SJCRH30 (cell line): ENCODE results near the gene GZMB. TPM values are rescaled to one million over a fixed set of nuclear protein-coding genes. Genes with fewer than 3 reads are reported as not detected.
"Not testable (repeated sequence)": the region's sequence is repeated elsewhere in the genome, so short reads cannot be mapped to it uniquely, and the experiment has no call there.

Source experiments
- DNase-seq, 2 experiments: peaks; one replicate each; pipeline ENCODE4 v3.0.0-alpha.2; 2015 to 2020
- H3K27ac ChIP-seq: fragments of 250-450 bp; sonication (Bioruptor Pico); 2 replicates; pipeline ENCODE4 v1.5.1; 2020; ENCODE audit warnings: mild to moderate bottlenecking, moderate library complexity
- H3K27me3 ChIP-seq: fragments of 250-450 bp; sonication (Bioruptor Pico); 2 replicates; pipeline ENCODE4 v1.5.1; 2020; ENCODE audit warnings: mild to moderate bottlenecking, moderate library complexity
- H3K36me3 ChIP-seq: fragments of 250-450 bp; sonication (Bioruptor Pico); 2 replicates; pipeline ENCODE4 v1.5.1; 2020; ENCODE audit warnings: mild to moderate bottlenecking, moderate library complexity
- H3K4me1 ChIP-seq: fragments of 250-450 bp; sonication (Bioruptor Pico); 2 replicates; pipeline ENCODE4 v1.5.1; 2020; ENCODE audit warnings: mild to moderate bottlenecking, moderate library complexity
- H3K4me3 ChIP-seq: fragments of 250-450 bp; sonication (Bioruptor Pico); 2 replicates; pipeline ENCODE4 v1.5.1; 2020; ENCODE audit warnings: mild to moderate bottlenecking, moderate library complexity
- H3K9me3 ChIP-seq: fragments of 250-450 bp; sonication (Bioruptor Pico); replicated peaks from 2 replicates; pipeline ENCODE4 v1.5.1; 2020; ENCODE audit warnings: mild to moderate bottlenecking, moderate library complexity
- total RNA-seq: library from RNA; depleted of rRNA; stranded (reverse); fragments of >200 nt; shearing (Covaris generic); gene quantifications from 2 replicates; pipeline ENCODE4 v1.2.3, GENCODE V29; 2014; rRNA removed

Gene GZMB
- total RNA-seq, 1 experiment from 2014 or later = not detected

- Histone ChIP-seq H3K36me3 (no peaks in the 10 kb centered on the region), H3K27me3 (no peaks in the 10 kb centered on the region), H3K27ac (no peak within 1 kb of the TSS), H3K4me1 (no peaks in the 10 kb centered on the region), H3K4me3 (no peak within 1 kb of the TSS), H3K9me3 (no peaks in the 10 kb centered on the region)
- no peak for DNase-seq
Observed at GRCh38 chr14:24609655-24610344, 24.2 kb downstream of the GZMB start, which contains the start of gene GZMH. TSS of gene GZMH (minus strand) at chr14:24609685. CDS start at chr14:24609613, 72 bp downstream.

- no peak for DNase-seq
- H3K27ac ChIP-seq = no peak overlapping the region
- H3K36me3 ChIP-seq = no peaks in the 10 kb centered on the region
- H3K9me3 ChIP-seq = no peaks in the 10 kb centered on the region
- H3K4me1 ChIP-seq = no peaks in the 10 kb centered on the region
- no peaks in the 10 kb centered on the region for H3K27me3 ChIP-seq
- no peak overlapping the region for H3K4me3 ChIP-seq
Observed at GRCh38 chr14:24607635-24608514, 26.1 kb downstream of the GZMB start.

- no peaks in the 10 kb centered on the region for H3K9me3 ChIP-seq
- DNase-seq = no peak
Observed at GRCh38 chr14:24607081-24607480, 26.9 kb downstream of the GZMB start.

GRCh38 chr14:24606297-24606696, 27.7 kb downstream of the GZMB start:
- H3K4me1 ChIP-seq = no peaks in the 10 kb centered on the region
- no peaks in the 10 kb centered on the region for H3K27me3 ChIP-seq
- no peak overlapping the region for H3K4me3 ChIP-seq
- no peak overlapping the region for H3K27ac ChIP-seq
- no peaks in the 10 kb centered on the region for H3K36me3 ChIP-seq
- no peaks in the 10 kb centered on the region for H3K9me3 ChIP-seq
- DNase-seq = no peak

More at GRCh38 chr14:24607081-24607480, 26.9 kb downstream of the GZMB start:
- Histone ChIP-seq H3K27me3 (no peaks in the 10 kb centered on the region), H3K36me3 (no peaks in the 10 kb centered on the region), H3K4me3 (no peak overlapping the region), H3K4me1 (no peaks in the 10 kb centered on the region), H3K27ac (no peak overlapping the region)

GRCh38 chr14:24605435-24606190, 28.4 kb downstream of the GZMB start:
- Histone ChIP-seq H3K4me1 (no peaks in the 10 kb centered on the region), H3K27me3 (no peaks in the 10 kb centered on the region), H3K4me3 (no peak overlapping the region), H3K27ac (no peak overlapping the region), H3K36me3 (no peaks in the 10 kb centered on the region), H3K9me3 (no peaks in the 10 kb centered on the region)
- peak; percentile 26 to 56 for DNase-seq

- DNase-seq = no peak
- H3K27me3 ChIP-seq = no peaks in the 10 kb centered on the region
- no peak overlapping the region for H3K27ac ChIP-seq
- H3K4me1 ChIP-seq = no peaks in the 10 kb centered on the region
- H3K4me3 ChIP-seq = no peak overlapping the region
- H3K9me3 ChIP-seq = no peaks in the 10 kb centered on the region; the same call in 1 of the 2 replicates
- no peaks in the 10 kb centered on the region for H3K36me3 ChIP-seq
Observed at GRCh38 chr14:24597403-24597802, 36.6 kb downstream of the GZMB start.

- Histone ChIP-seq H3K4me3 (no peak overlapping the region), H3K27me3 (no peaks in the 10 kb centered on the region), H3K36me3 (no peaks in the 10 kb centered on the region), H3K9me3 (no peaks in the 10 kb centered on the region; the same call in 1 of the 2 replicates), H3K27ac (no peak overlapping the region), H3K4me1 (no peaks in the 10 kb centered on the region)
- no peak for DNase-seq
Observed at GRCh38 chr14:24595073-24595808, 38.7 kb downstream of the GZMB start.

- not testable (repeated sequence) for H3K27me3 ChIP-seq, DNase-seq, H3K4me1 ChIP-seq, H3K9me3 ChIP-seq, H3K27ac ChIP-seq, H3K36me3 ChIP-seq, H3K4me3 ChIP-seq
Observed at GRCh38 chr14:24591004-24591403, 43.0 kb downstream of the GZMB start.

- not testable (repeated sequence) for H3K9me3 ChIP-seq, DNase-seq, H3K27ac ChIP-seq, H3K36me3 ChIP-seq, H3K27me3 ChIP-seq, H3K4me3 ChIP-seq, H3K4me1 ChIP-seq
Observed at GRCh38 chr14:24584402-24584801, 49.6 kb downstream of the GZMB start.

Other genes starting within 250 kb of the GZMB start
- gene NYNRIN, start 235.2 kb downstream of the GZMB start, total RNA-seq = 11.9 and 12.1 TPM in 2 replicates
- 0.05 and 0.12 TPM in 2 replicates for gene CBLN3, start 204.5 kb downstream of the GZMB start, total RNA-seq
- gene KHNYN, start 204.2 kb downstream of the GZMB start, total RNA-seq = 5.9 and 6.0 TPM in 2 replicates
- gene SDR39U1, start 191.4 kb downstream of the GZMB start, total RNA-seq = 29.3 and 34.1 TPM in 2 replicates
- not detected in 2 replicates for gene CMA1, start 125.9 kb downstream of the GZMB start, total RNA-seq
- not detected in 2 replicates for gene CTSG, start 57.9 kb downstream of the GZMB start, total RNA-seq
- gene GZMH, start 24.5 kb downstream of the GZMB start, total RNA-seq = not detected in 2 replicates